NCI-H1930 (cell line): Measurements from ENCODE around the gene CCDC57.
"Not testable (repeated sequence)": the region's sequence is repeated elsewhere in the genome, so short reads cannot be mapped to it uniquely, and the experiment has no call there.

Source experiments
- DNase-seq, 2 experiments: peaks; one replicate each; lab custom pipeline; 2025; lab: John Stamatoyannopoulos, UW

Gene CCDC57

GRCh38 chr17:82225368-82226029 lies 12.9 kb upstream of the CCDC57 start:
- DNase-seq: no peak

DNA sequence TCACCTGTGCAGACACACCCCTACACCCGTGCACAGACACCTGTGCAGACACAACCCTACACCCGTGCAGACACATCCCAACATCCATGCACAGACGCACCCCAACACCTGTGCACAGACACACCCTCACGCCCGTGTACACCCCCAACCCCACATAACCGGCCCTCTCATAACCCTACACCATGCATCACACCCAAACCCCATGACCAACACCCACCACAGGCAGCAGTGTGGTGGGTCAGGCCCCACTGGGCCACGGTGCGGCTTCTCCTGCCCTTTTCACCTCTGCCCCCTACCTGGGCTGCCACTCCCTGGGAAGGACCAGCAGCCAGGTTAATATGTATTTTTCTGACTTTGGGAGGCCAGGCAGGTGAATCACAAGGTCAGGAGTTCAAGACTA lies 12.0 kb upstream of the CCDC57 start:
- no peak for DNase-seq

DNA sequence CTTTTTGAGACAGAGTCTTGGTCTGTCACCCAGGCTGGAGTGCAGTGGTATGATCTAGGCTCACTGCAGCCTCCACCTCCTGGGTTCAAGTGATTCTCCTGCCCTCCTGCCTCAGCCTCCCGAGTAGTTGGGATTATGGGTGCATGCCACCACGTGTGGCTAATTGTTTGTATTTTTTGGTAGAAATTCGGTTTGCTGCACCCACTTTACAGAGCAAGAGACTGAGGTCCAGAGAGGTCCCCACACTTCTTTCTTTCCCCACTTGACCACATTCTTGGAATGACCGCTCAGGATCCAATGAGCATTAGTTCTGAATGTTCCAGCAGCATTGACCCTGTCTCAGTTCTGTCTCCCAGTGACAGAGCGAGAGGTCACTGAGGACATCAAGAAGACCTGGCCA lies 10.9 kb upstream of the CCDC57 start:
- no peak for DNase-seq

DNA sequence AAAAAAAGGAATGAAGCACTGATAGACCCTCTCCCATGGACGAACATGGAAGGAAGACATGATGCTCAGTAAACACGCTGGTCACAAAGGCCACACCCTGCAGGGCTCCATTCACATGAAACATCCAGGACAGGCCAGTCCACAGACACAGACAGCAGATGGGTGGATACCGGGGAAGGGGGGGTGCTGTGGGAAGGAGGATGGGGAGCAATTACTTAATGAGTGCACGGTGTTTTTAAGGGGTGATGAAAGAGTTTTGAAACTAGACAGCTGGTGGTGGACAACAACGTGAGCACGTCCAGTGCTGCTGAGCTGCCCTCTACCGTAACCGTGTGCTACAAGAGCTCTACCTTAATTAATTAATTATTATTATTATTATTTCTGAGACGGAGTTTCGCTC lies 10.2 kb upstream of the CCDC57 start:
- DNase-seq: no peak

DNA sequence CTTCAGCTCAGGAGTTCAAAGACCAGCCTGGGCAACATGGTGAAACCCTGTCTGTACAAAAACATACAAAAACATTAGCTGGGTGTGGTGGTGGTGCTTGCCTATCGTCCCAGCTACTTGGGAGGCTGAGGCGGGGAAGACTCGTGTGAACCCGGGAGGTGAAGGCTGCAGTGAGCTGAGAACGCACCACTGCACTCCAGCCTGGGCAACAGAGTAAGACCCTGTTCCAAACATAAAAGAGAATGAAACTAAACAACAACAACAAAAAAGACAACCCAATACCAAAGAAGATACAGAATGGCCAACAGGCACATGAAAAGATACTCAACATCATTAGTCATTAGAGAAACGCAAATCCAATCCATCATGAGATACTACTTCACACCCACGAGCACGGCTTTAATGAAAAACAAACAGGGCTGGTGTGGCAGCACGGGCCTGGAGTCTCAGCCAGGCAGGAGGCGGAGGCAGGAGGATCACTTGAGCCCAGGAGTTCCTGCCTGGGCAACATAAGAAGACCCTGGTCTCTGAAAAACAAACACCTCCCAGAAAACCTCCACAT lies 8.8 kb upstream of the CCDC57 start:
- DNase-seq: no peak

DNA sequence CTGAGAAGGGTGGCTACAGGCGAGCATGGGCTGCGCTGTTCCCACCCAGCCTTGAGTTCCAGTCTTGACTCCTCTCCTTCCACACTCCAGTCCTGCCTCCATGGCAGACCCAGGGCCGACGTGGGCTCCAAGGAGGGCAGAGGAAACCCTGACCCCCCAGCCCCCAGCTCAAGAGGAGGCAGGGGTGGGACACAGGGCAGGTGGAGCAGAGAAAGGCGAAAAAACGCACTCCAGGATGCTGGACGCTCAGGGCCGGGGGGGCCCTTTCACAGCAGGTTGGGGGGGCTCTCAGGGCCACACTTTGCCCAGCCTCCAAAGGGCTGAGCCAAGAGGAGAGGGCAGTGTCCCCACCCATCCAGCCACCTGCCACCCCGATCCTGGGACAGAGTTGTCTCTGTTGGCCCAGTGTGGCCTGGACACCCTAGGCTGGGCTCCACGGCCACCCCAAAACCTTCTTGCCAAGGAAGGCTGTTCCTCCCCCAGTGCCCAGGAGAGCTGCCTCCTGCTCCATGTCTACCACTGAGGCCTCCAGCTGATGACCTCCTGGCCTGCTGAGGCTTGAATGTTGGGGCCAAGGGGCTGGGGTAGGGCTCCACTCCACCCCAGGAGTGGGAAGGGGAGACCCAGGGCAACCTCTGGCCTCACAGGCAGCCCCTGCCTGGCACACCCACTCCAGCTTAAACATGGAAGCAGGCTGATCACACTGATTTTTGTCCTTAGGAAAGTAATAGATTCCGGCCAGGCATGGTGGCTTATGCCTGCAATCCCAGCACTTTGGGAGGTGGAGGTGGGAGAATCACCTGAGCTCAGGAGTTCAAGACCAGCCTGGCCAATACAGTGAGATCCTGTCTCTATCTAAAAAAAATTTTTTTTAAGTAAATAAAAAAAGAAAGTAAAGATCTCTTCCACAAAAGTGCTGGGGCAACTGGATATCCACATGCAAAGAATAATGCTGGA lies 7.4 kb upstream of the CCDC57 start:
- no peak for DNase-seq

DNA sequence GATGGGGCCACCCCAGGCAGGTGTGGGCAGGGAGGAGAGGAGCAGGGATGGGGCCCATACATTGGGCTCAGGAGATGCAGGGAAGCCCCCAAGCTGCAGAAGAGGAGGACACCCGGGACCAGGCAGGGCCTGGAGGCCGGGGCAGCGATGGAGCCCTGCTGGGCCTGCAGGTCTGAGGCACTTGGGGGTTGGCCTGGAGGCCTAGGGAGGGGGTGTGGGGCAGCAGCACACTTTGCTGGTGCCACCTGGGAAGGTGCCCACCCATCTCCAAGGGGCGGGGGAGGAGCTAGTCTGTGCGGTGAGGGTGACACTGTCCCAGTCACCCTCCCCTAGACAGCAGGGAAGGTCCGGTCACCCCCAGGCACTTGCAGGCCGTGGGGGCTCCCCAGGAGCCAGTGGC lies 6.4 kb upstream of the CCDC57 start:
- DNase-seq: no peak

GRCh38 chr17:82218349-82219075 lies 5.9 kb upstream of the CCDC57 start:
- DNase-seq: no peak

DNA sequence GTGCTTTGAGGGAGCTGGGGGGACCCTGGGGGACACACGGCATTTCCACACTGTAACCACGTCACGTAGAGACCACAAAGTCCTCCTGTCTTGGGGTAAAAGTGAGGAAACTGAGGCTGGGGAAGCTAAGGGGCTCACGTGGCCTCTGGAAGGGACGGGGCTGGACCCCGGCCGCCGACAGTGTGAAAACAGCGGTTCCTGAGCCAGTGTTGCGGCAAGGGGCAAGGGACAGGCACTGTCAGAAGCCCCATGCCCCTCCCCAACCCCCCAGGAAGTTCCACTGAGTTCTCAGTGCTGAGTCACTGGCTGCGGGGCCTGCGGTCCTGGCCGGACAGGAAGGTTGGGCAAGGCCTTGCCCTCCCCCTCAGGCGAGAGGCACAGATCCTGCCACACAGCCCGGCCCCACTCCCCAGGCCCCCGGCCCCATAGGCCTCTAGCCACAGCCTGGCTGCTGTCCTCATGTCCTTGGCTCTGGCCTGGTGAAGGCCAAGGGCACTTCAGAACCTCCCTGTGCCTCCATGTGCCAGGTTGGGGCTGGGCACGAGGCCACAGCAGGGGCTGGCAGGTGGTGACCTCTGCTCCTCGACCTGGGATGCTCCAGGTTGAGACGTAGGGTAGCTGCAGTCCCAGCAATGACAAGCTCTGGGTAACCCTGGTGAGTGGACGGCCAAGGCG lies 5.0 kb upstream of the CCDC57 start:
- no peak for DNase-seq

- no peak for DNase-seq
Observed at GRCh38 chr17:82217120-82217529, 4.5 kb upstream of the CCDC57 start.

- no peak for DNase-seq
Observed at GRCh38 chr17:82216301-82217119, 3.9 kb upstream of the CCDC57 start.

GRCh38 chr17:82215972-82216300 lies 3.3 kb upstream of the CCDC57 start:
- DNase-seq: no peak

DNA sequence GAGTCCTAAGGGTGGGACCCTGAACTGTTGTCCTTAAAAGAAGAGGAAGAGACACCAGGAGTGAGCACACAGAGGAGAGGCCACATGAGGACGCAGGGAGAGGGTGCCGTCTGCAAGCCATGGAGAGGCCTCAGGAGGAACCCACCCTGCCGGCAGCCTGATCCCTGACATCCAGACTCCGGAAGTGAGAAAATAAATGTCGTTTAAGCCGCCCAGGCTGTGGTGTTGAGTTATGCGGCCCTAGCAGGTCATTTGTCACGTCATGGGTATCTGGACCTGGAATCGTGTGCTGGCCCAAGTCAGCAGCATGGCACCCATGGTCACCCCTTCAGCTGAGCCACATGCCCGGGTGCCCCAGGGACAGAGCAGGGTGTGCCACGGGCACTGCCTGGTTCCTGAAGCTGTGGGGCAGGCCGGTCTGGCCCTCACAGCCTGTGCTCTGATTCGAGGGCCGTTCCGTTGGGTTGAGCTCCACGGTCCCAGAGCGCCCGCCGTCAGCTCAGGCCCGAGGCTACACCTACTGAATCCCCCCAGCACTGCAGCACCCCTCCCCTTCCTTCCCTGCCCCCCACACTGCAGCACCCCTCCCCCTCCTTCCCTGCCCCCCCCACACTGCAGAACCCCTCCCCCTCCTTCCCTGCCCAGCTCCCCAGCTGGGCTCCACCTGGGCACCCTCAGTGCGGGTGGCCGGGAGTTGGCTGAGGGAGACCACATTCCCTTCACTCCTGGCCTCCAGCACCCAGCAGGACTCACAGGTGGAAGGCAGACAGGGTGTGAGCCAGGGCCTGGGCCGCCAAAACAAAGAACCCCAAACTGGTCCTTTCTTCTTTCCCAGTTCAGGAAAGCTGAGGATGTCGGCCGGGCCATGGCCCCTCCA lies 2.7 kb upstream of the CCDC57 start:
- no peak for DNase-seq

DNA sequence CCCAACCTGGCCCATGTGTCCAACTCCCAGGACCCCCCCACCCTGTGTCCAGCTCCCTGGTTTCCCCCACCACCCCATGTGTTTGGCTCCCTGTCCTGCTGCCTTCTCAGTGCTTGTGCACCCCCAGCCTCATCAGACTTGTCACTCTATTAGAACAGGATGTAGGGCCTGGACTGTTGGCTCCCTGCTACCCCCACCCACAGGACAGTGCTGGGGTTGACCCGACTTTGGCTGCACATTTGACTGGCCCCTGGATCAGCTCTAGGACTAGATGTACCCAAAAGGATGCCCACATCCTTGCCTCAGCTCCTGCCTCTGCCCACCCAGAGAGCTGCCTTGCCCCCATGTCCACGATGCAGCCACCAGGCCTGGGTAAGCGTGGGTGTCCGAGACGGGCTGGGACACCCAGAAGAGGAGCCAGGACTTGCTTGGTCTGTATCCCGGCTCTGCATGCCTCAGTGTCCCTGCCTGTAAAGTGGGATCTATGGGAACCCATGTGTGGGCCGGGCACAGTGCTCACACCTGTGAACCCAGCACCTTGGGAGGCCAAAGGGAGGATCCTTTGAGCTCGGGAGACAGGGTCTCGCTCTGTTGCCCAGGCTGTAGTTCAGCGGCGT lies 1.5 kb upstream of the CCDC57 start:
- no peak for DNase-seq

- peak; percentile 37 to 45 for DNase-seq
Observed at GRCh38 chr17:82213251-82214011, 789 bp upstream of the CCDC57 start.

DNA sequence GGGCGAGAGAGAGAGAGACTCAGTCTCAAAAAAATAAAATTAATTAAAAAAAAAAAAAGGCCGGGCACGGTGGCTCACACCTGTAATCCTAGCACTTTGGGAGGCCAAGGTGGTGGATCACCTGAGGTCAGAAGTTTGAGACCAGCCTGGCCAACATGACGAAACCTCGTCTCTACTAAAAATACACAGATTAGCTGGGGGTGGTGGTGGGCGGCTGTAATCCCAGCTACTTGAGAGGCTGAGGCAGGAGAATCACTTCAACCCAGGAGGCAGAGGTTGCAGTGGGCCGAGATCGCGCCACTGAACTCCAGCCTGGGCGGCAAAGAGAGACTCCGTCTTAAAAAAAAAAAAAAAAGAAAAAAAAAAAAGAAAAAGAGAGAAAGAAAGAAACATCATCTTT lies 2.0 kb downstream of the CCDC57 start:
- DNase-seq: not testable (repeated sequence)

- DNase-seq: peak; percentile 69 to 70
Observed at GRCh38 chr17:82205720-82206508, 6.7 kb downstream of the CCDC57 start.
